ENCODE measurements around the gene DCUN1D2. TPM values are rescaled to one million over a fixed set of nuclear protein-coding genes. Genes with fewer than 3 reads are reported as not detected.
A peak's percentile ranks its signal among the peaks of the same experiment; 100 is the strongest.
"Not testable (repeated sequence)": the region's sequence is repeated elsewhere in the genome, so short reads cannot be mapped to it uniquely, and the experiment has no call there.

DCUN1D2 gene
- total RNA-seq, 1 experiment from 2014 or later: 11.6 TPM

- no peak overlapping the region for H2AFZ ChIP-seq (ENCODE audit: low read length)
- DNase-seq (no peak), ATAC-seq (no peak)
- H3F3A ChIP-seq (ENCODE audit: low read length, unreplicated experiment): no peaks in the 10 kb centered on the region
- H3K27ac ChIP-seq (ENCODE audit: low read length): no peak overlapping the region
- TF ChIP-seq EZH2phosphoT487 (IDR thresholded peaks at IDR 0.05; ENCODE audit: borderline replicate concordance, low read length) (no peak), CTCF (conservative IDR thresholded peaks at IDR 0.05; ENCODE audit: low read depth, low read length) (no peak), EZH2 (IDR thresholded peaks at IDR 0.05; ENCODE audit: low read length, unreplicated experiment) (no peak)
- peaks cover 13% of the 10 kb centered on the region for H3K4me1 ChIP-seq (ENCODE audit: insufficient read depth, low read length)
- no peaks in the 10 kb centered on the region for H3K9me2 ChIP-seq (replicated peaks; ENCODE audit: low read length)
- H3K36me3 ChIP-seq (ENCODE audit: low read depth, low read length): peaks cover 3% of the 10 kb centered on the region; the same call in 1 of the 2 replicates
- no peak overlapping the region for H3K9ac ChIP-seq (ENCODE audit: low read length)
- H3K79me2 ChIP-seq (ENCODE audit: low read length): no peaks in the 10 kb centered on the region
- H3K4me3 ChIP-seq (ENCODE audit: low read length): no peak overlapping the region
- H3K27me3 ChIP-seq (ENCODE audit: low read length): no peaks in the 10 kb centered on the region
- intact Hi-C loops (cut with micrococcal nuclease): no loop called here
- H3K9me3 ChIP-seq (ENCODE audit: low read length): no peaks in the 10 kb centered on the region
- ChIA-PET POLR2A (ENCODE audit: unreplicated experiment) (no interaction called here), CTCF (no interaction called here)
- H4K20me1 ChIP-seq (ENCODE audit: low read length): no peaks in the 10 kb centered on the region
- no peak overlapping the region for H3K4me2 ChIP-seq (ENCODE audit: low read length)
- no TSS peak for BruUV-seq (replicated peaks)
Observed at GRCh38 chr13:113452466-113452865, 38.0 kb downstream of the DCUN1D2 start.

GRCh38 chr13:113451951-113452421 lies 38.5 kb downstream of the DCUN1D2 start:
- Histone ChIP-seq H3K9me2 (replicated peaks; ENCODE audit: low read length) (no peaks in the 10 kb centered on the region), H3F3A (ENCODE audit: low read length, unreplicated experiment) (no peaks in the 10 kb centered on the region), H2AFZ (ENCODE audit: low read length) (no peak overlapping the region), H3K27ac (ENCODE audit: low read length) (no peak overlapping the region), H3K36me3 (ENCODE audit: low read depth, low read length) (peaks cover 6% of the 10 kb centered on the region; the same call in 1 of the 2 replicates), H3K9ac (ENCODE audit: low read length) (no peak overlapping the region), H4K20me1 (ENCODE audit: low read length) (no peaks in the 10 kb centered on the region), H3K4me3 (ENCODE audit: low read length) (no peak overlapping the region), H3K79me2 (ENCODE audit: low read length) (no peaks in the 10 kb centered on the region), H3K4me2 (ENCODE audit: low read length) (no peak overlapping the region), H3K4me1 (ENCODE audit: insufficient read depth, low read length) (peaks cover 13% of the 10 kb centered on the region), H3K27me3 (ENCODE audit: low read length) (no peaks in the 10 kb centered on the region), H3K9me3 (ENCODE audit: low read length) (no peaks in the 10 kb centered on the region)
- no TSS peak for BruUV-seq (replicated peaks)
- intact Hi-C loops (cut with micrococcal nuclease): no loop called here
- TF ChIP-seq EZH2 (IDR thresholded peaks at IDR 0.05; ENCODE audit: low read length, unreplicated experiment) (no peak), CTCF (conservative IDR thresholded peaks at IDR 0.05; ENCODE audit: low read depth, low read length) (no peak), EZH2phosphoT487 (IDR thresholded peaks at IDR 0.05; ENCODE audit: borderline replicate concordance, low read length) (no peak)
- CTCF ChIA-PET: interaction anchor here (1.1 kb wide), 1 partner anchor 11 kb away, joined by 3 read pairs; no protein-coding TSS in a partner anchor
- ATAC-seq (no peak), DNase-seq (no peak)
- POLR2A ChIA-PET (ENCODE audit: unreplicated experiment): no interaction called here

DNA sequence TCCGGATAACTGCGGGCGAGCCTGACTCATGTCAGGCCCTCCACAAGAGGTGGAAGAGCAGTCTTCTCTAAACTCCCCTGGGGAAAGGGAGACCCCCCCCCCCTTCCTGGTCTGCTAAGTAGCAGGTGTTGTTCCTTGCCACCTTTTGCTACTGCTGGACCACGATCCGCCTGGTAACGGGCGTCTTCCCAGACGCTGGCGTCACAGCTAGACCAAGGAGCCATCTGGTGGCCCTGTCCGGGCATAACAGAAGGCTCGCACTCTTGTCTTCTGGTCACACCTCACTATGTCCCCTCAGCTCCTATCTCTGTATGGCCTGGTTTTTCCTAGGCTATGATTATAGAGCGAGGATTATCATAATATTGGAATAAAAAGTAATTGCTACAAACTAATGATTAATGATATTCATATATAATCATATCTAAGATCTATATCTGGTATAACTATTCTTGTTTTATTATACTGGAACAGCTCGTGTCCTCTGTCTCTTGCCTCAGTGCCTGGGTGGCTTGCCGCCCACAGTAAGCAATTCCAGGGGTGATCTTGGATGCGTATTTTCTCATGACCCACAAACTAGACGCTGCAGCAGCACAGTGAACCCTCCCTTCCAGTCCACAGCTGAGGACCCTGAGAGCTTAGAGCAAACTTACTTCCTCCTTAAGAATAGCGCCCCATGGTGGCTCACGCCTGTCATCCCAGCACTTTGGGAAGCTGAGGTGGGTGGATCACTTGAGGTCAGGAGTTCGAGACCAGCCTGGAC lies 39.5 kb downstream of the DCUN1D2 start:
- H3K27ac ChIP-seq (ENCODE audit: low read length); H3K9me2 ChIP-seq (replicated peaks; ENCODE audit: low read length); H3F3A ChIP-seq (ENCODE audit: low read length, unreplicated experiment); H3K79me2 ChIP-seq (ENCODE audit: low read length); H3K36me3 ChIP-seq (ENCODE audit: low read depth, low read length); ATAC-seq; H4K20me1 ChIP-seq (ENCODE audit: low read length); POLR2A ChIA-PET (ENCODE audit: unreplicated experiment); H3K9ac ChIP-seq (ENCODE audit: low read length); H3K4me3 ChIP-seq (ENCODE audit: low read length); H3K4me2 ChIP-seq (ENCODE audit: low read length); H3K27me3 ChIP-seq (ENCODE audit: low read length); H3K9me3 ChIP-seq (ENCODE audit: low read length); intact Hi-C loops (cut with micrococcal nuclease); H2AFZ ChIP-seq (ENCODE audit: low read length); BruUV-seq (replicated peaks): not testable (repeated sequence)
- peak; percentile 51 for DNase-seq
- 0 out of 2 replicates have a peak, but pooled peaks have one; percentile 11 for TF ChIP-seq CTCF (conservative IDR thresholded peaks at IDR 0.05; ENCODE audit: low read depth, low read length)
- CTCF ChIA-PET: interaction anchor here (0.6 to 1.1 kb wide), 2 partner anchors 12 to 508 kb away, joined by 3 to 5 read pairs; no protein-coding TSS in a partner anchor
- peaks cover 13% of the 10 kb centered on the region for H3K4me1 ChIP-seq (ENCODE audit: insufficient read depth, low read length)

GRCh38 chr13:113450348-113450744 lies 40.2 kb downstream of the DCUN1D2 start:
- DNase-seq; BruUV-seq (replicated peaks); H3K79me2 ChIP-seq (ENCODE audit: low read length); CTCF ChIA-PET; H2AFZ ChIP-seq (ENCODE audit: low read length); intact Hi-C loops (cut with micrococcal nuclease); POLR2A ChIA-PET (ENCODE audit: unreplicated experiment); H3K36me3 ChIP-seq (ENCODE audit: low read depth, low read length); H3F3A ChIP-seq (ENCODE audit: low read length, unreplicated experiment); ATAC-seq; H3K27me3 ChIP-seq (ENCODE audit: low read length); H3K9me2 ChIP-seq (replicated peaks; ENCODE audit: low read length); H4K20me1 ChIP-seq (ENCODE audit: low read length); H3K9me3 ChIP-seq (ENCODE audit: low read length): not testable (repeated sequence)
- H3K27ac ChIP-seq (ENCODE audit: low read length): 0 out of 2 replicates have a peak overlapping the region, but pooled peaks have one; percentile 86
- peak overlapping the region; percentile 97 for H3K4me2 ChIP-seq (ENCODE audit: low read length)
- H3K9ac ChIP-seq (ENCODE audit: low read length): peak overlapping the region; percentile 79; the same call in 1 of the 2 replicates
- peak overlapping the region; percentile 71; the same call in 1 of the 2 replicates for H3K4me3 ChIP-seq (ENCODE audit: low read length)
- H3K4me1 ChIP-seq (ENCODE audit: insufficient read depth, low read length): peaks cover 13% of the 10 kb centered on the region

All from PC-3 (cell line).